ENCODE measurements around the gene GSX2.

Gene GSX2

GRCh38 chr4:54055494-54055893 is 44.5 kb upstream of the GSX2 start:
- no peak for TF ChIP-seq EP300 (IDR thresholded peaks at IDR 0.05; ENCODE audit: borderline replicate concordance)

- TF ChIP-seq TEAD4 (IDR thresholded peaks at IDR 0.05) (no peak), MAX (IDR thresholded peaks at IDR 0.05) (no peak), TCF12 (IDR thresholded peaks at IDR 0.05; ENCODE audit: low read depth) (no peak), EGR1 (IDR thresholded peaks at IDR 0.05) (no peak), CEBPB (IDR thresholded peaks at IDR 0.05) (no peak), YY1 (IDR thresholded peaks at IDR 0.05; ENCODE audit: low read depth) (no peak), EP300 (IDR thresholded peaks at IDR 0.05; ENCODE audit: borderline replicate concordance) (no peak), RAD21 (IDR thresholded peaks at IDR 0.05; ENCODE audit: low read depth) (no peak), REST (IDR thresholded peaks at IDR 0.05; ENCODE audit: low read depth) (no peak), NFIC (IDR thresholded peaks at IDR 0.05) (no peak), TAF1 (IDR thresholded peaks at IDR 0.05; ENCODE audit: low read depth) (no peak), CREB1 (IDR thresholded peaks at IDR 0.05; ENCODE audit: low read depth) (no peak), ZBTB7A (IDR thresholded peaks at IDR 0.05; ENCODE audit: low read depth) (no peak), FOXM1 (IDR thresholded peaks at IDR 0.05; ENCODE audit: borderline replicate concordance, low read depth) (no peak)
- TF ChIP-seq, protein P1, sequence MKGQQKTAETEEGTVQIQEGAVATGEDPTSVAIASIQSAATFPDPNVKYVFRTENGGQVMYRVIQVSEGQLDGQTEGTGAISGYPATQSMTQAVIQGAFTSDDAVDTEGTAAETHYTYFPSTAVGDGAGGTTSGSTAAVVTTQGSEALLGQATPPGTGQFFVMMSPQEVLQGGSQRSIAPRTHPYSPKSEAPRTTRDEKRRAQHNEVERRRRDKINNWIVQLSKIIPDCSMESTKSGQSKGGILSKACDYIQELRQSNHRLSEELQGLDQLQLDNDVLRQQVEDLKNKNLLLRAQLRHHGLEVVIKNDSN (IDR thresholded peaks at IDR 0.05), result no peak
Measured at GRCh38 chr4:54056360-54056759, 43.6 kb upstream of the GSX2 start.

- no peak for TF ChIP-seq MAX (IDR thresholded peaks at IDR 0.05)
- no peak for TF ChIP-seq RAD21 (IDR thresholded peaks at IDR 0.05; ENCODE audit: low read depth)
- no peak for TF ChIP-seq ZBTB7A (IDR thresholded peaks at IDR 0.05; ENCODE audit: low read depth)
- TF ChIP-seq TAF1 (IDR thresholded peaks at IDR 0.05; ENCODE audit: low read depth), result no peak
- no peak for TF ChIP-seq EP300 (IDR thresholded peaks at IDR 0.05; ENCODE audit: borderline replicate concordance)
- TF ChIP-seq CREB1 (IDR thresholded peaks at IDR 0.05; ENCODE audit: low read depth), result no peak
- TF ChIP-seq EGR1 (IDR thresholded peaks at IDR 0.05), result no peak
- TF ChIP-seq TCF12 (IDR thresholded peaks at IDR 0.05; ENCODE audit: low read depth), result no peak
- TF ChIP-seq YY1 (IDR thresholded peaks at IDR 0.05; ENCODE audit: low read depth), result no peak
- no peak for TF ChIP-seq TEAD4 (IDR thresholded peaks at IDR 0.05)
- no peak for TF ChIP-seq REST (IDR thresholded peaks at IDR 0.05; ENCODE audit: low read depth)
- TF ChIP-seq NFIC (IDR thresholded peaks at IDR 0.05), result no peak
- no peak for TF ChIP-seq FOXM1 (IDR thresholded peaks at IDR 0.05; ENCODE audit: borderline replicate concordance, low read depth)
- TF ChIP-seq, protein P1 (IDR thresholded peaks at IDR 0.05), result no peak
- no peak for TF ChIP-seq CEBPB (IDR thresholded peaks at IDR 0.05)
Measured at GRCh38 chr4:54058171-54058570, 41.8 kb upstream of the GSX2 start.

DNA sequence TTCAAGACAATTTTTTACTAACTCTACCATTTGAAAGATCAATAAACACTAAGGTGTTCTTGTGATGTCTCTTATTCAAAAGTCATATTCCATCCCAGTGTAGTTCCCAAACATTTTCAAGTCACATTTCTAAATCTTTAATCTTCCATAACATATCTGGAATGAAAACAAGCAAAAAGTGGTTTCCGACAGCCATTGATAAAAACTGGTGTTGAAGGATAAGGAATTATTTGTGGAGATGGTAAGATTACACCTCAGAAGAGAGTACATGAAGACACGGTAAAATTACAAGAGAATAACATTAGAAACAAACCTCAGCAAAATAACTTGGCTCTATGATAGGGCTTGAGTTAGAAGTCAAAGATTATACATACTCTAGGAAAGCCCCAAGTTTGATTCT is 39.8 kb upstream of the GSX2 start:
- TF ChIP-seq TEAD4 (IDR thresholded peaks at IDR 0.05) (no peak), MAX (IDR thresholded peaks at IDR 0.05) (no peak), EGR1 (IDR thresholded peaks at IDR 0.05) (no peak), RAD21 (IDR thresholded peaks at IDR 0.05; ENCODE audit: low read depth) (no peak), YY1 (IDR thresholded peaks at IDR 0.05; ENCODE audit: low read depth) (no peak), CREB1 (IDR thresholded peaks at IDR 0.05; ENCODE audit: low read depth) (no peak), NFIC (IDR thresholded peaks at IDR 0.05) (no peak), FOXM1 (IDR thresholded peaks at IDR 0.05; ENCODE audit: borderline replicate concordance, low read depth) (no peak), EP300 (IDR thresholded peaks at IDR 0.05; ENCODE audit: borderline replicate concordance) (no peak), TCF12 (IDR thresholded peaks at IDR 0.05; ENCODE audit: low read depth) (no peak), CEBPB (IDR thresholded peaks at IDR 0.05) (no peak), ZBTB7A (IDR thresholded peaks at IDR 0.05; ENCODE audit: low read depth) (no peak), REST (IDR thresholded peaks at IDR 0.05; ENCODE audit: low read depth) (no peak), TAF1 (IDR thresholded peaks at IDR 0.05; ENCODE audit: low read depth) (no peak)
- TF ChIP-seq, protein P1 (IDR thresholded peaks at IDR 0.05), result no peak

All from Ishikawa (cell line).